Naive thymus-derived CD4-positive, alpha-beta T cell (primary cell): ENCODE data around the gene THPO. TPM values are rescaled to one million over a fixed set of nuclear protein-coding genes. Genes with fewer than 3 reads are reported as not detected.

Experiments used
- ATAC-seq: fragments of 150-1000 bp; cut with Tn5 transposase; 2 replicates; pipeline ENCODE4 v1.10.0; 2021; ENCODE audit warnings: mild to moderate bottlenecking, moderate library complexity
- CTCF ChIA-PET: fragments of 350-600 bp; sonication (Branson Sonifier 250); formaldehyde crosslinking; loops from one replicate; lab custom pipeline; 2021; ENCODE audit warnings: antibody characterized with exemption; lab: Charles Lee
- POLR2A ChIA-PET: fragments of 350-600 bp; sonication (Branson Sonifier 250); formaldehyde crosslinking; loops from one replicate; lab custom pipeline; 2021; ENCODE audit warnings: antibody characterized with exemption, inconsistent platforms; lab: Charles Lee
- DNase-seq, 9 donors: peaks; one replicate each; pipeline versions ENCODE4 v3.0.0 to v3.0.0-alpha.2; 2020 to 2022; ENCODE audit warnings: mixed read lengths in 1 of 9
- H3K27ac ChIP-seq: one replicate; pipeline ENCODE4 v1.7.0; 2013; ENCODE audit warnings: mild to moderate bottlenecking, low read depth, low read length, moderate library complexity
- H3K27me3 ChIP-seq, 2 donors: one replicate each; pipeline ENCODE4 v1.7.0; 2013; ENCODE audit warnings: low read length in 2 of 2, mild to moderate bottlenecking in 2 of 2, moderate library complexity in 2 of 2; ENCODE audit not compliant: control insufficient read depth in 2 of 2, insufficient read depth in 2 of 2
- H3K36me3 ChIP-seq, 3 experiments: 1 replicate in 2 of 3; 2 replicates in 1 of 3; pipeline ENCODE4 v1.7.0; 2013; ENCODE audit warnings: low read length in 3 of 3, mild to moderate bottlenecking in 3 of 3, moderate library complexity in 1 of 3; ENCODE audit not compliant: insufficient read depth in 3 of 3, control insufficient read depth in 2 of 3
- H3K4me1 ChIP-seq, 2 donors: one replicate each; pipeline ENCODE4 v1.7.0; 2013; ENCODE audit warnings: low read length in 2 of 2, mild to moderate bottlenecking in 2 of 2, moderate library complexity in 1 of 2; ENCODE audit not compliant: control insufficient read depth in 2 of 2, insufficient read depth in 2 of 2
- H3K4me3 ChIP-seq: 2 replicates; pipeline ENCODE4 v1.7.0; 2013; ENCODE audit warnings: mild to moderate bottlenecking, low read length
- H3K9me3 ChIP-seq, 3 experiments: 1 replicate in 2 of 3; 2 replicates in 1 of 3; pipeline ENCODE4 v1.7.0; 2013; ENCODE audit warnings: low read length in 3 of 3; ENCODE audit not compliant: control insufficient read depth in 2 of 3
- H3K27ac Mint-ChIP-seq, 9 donors: one replicate each; pipeline ENCODE4 v1.8.0; 2020 to 2022; ENCODE audit warnings: mixed read lengths in 9 of 9, mild to moderate bottlenecking in 8 of 9, moderate library complexity in 5 of 9, inconsistent platforms in 2 of 9
- H3K27me3 Mint-ChIP-seq, 5 donors: one replicate each; pipeline ENCODE4 v1.8.0; 2021 to 2022; ENCODE audit warnings: mixed read lengths in 5 of 5, mild to moderate bottlenecking in 1 of 5
- H3K36me3 Mint-ChIP-seq, 5 donors: one replicate each; pipeline ENCODE4 v1.8.0; 2020 to 2022; ENCODE audit warnings: mixed read lengths in 5 of 5, mild to moderate bottlenecking in 3 of 5, inconsistent platforms in 1 of 5
- H3K4me1 Mint-ChIP-seq, 7 donors: one replicate each; pipeline ENCODE4 v1.8.0; 2020 to 2022; ENCODE audit warnings: mixed read lengths in 7 of 7, mild to moderate bottlenecking in 3 of 7, inconsistent platforms in 1 of 7
- H3K4me3 Mint-ChIP-seq, 10 donors: one replicate each; pipeline ENCODE4 v1.8.0; 2020 to 2022; ENCODE audit warnings: mild to moderate bottlenecking in 10 of 10, mixed read lengths in 10 of 10, moderate library complexity in 6 of 10, inconsistent platforms in 2 of 10
- H3K9me3 Mint-ChIP-seq, 11 donors: one replicate each; pipeline ENCODE4 v1.8.0; 2020 to 2022; ENCODE audit warnings: mixed read lengths in 11 of 11, mild to moderate bottlenecking in 4 of 11, inconsistent platforms in 1 of 11, moderate library complexity in 1 of 11
- intact Hi-C, 2 donors: fragments of 100-400 bp; cut with micrococcal nuclease; formaldehyde crosslinking; loops; one replicate each; pipeline ENCODE4 v1.15.1; 2023
- polyA plus RNA-seq, 2 donors: library from polyadenylated mRNA; unstranded; fragments of 300-500 nt; fragmentation: Illumina TruSeq; gene quantifications; one replicate each; pipeline ENCODE4 v1.2.3, GENCODE V29; 2021
- total RNA-seq, 6 experiments: library from RNA in 5 of 6; stranded (reverse) in 5 of 6; gene quantifications; 1 replicate in 5 of 6; 2 replicates in 1 of 6; pipeline ENCODE4 v1.2.3 and lab custom pipeline; 2021 to 2026

Gene THPO
- total and polyA plus RNA-seq, 7 experiments from 2014 or later, result not detected

- H3K27ac Mint-ChIP-seq, result peak overlapping the region in 4 of 9 donors; percentile 12 to 65 (median 62)
- H3K27me3 ChIP-seq, result no peaks in the 10 kb centered on the region
- peak overlapping the region; percentile 14 for H3K27ac ChIP-seq
- peaks cover 0 to 33% (median 7%) of the 10 kb centered on the region in 3 experiments for H3K36me3 ChIP-seq
- H3K9me3 ChIP-seq, result no peaks in the 10 kb centered on the region
- peaks cover 5 to 12% of the 10 kb centered on the region in 2 donors for H3K4me1 ChIP-seq
- H3K4me1 Mint-ChIP-seq, result peaks cover 15 to 31% (median 25%) of the 10 kb centered on the region in 7 donors
- H3K4me3 Mint-ChIP-seq, result no peak overlapping the region
- no peak for DNase-seq
- peaks cover 6 to 34% (median 26%) of the 10 kb centered on the region in 5 donors for H3K36me3 Mint-ChIP-seq
- intact Hi-C loops, result loop anchor here in 1 of 2 donors (10.0 kb wide), 2 partner anchors 484 to 1126 kb away; partner anchors contain the start of genes PARL and TMEM41A
- POLR2A ChIA-PET, result interaction anchor here (1.7 kb wide), 1 partner anchor 11 kb away, joined by 4 read pairs; the partner anchor contains the start of gene CHRD
- CTCF ChIA-PET, result interaction anchor here (0.6 kb wide), 2 partner anchors 220 to 379 kb away, joined by 3 read pairs; no protein-coding TSS in a partner anchor
- ATAC-seq, result no peak
- H3K9me3 Mint-ChIP-seq, result peaks cover 0 to 1% (median 0%) of the 10 kb centered on the region in 11 donors
- peaks cover 0 to 5% (median 0%) of the 10 kb centered on the region in 5 donors for H3K27me3 Mint-ChIP-seq
- no peak overlapping the region for H3K4me3 ChIP-seq
Measured at GRCh38 chr3:184368586-184369183, 9.3 kb downstream of the THPO start.

- Histone ChIP-seq H3K27me3 (no peaks in the 10 kb centered on the region), H3K4me1 (peaks cover 5 to 13% of the 10 kb centered on the region in 2 donors), H3K9me3 (no peaks in the 10 kb centered on the region), H3K4me3 (no peak overlapping the region), H3K36me3 (peaks cover 0 to 33% (median 7%) of the 10 kb centered on the region in 3 experiments), H3K27ac (no peak overlapping the region)
- H3K27me3 Mint-ChIP-seq, result peaks cover 0 to 7% (median 0%) of the 10 kb centered on the region in 5 donors
- DNase-seq (no peak), ATAC-seq (no peak)
- POLR2A ChIA-PET, result interaction anchor here (1.7 kb wide), 1 partner anchor 12 kb away, joined by 4 read pairs; the partner anchor contains the start of gene CHRD
- H3K4me3 Mint-ChIP-seq, result no peak overlapping the region
- H3K36me3 Mint-ChIP-seq, result peaks cover 6 to 38% (median 26%) of the 10 kb centered on the region in 5 donors
- H3K27ac Mint-ChIP-seq, result peak overlapping the region in 2 of 9 donors; percentile 54 to 58
- CTCF ChIA-PET, result interaction anchor here (0.6 kb wide), 2 partner anchors 220 to 379 kb away, joined by 3 read pairs; no protein-coding TSS in a partner anchor
- intact Hi-C loops, result loop anchor here in 1 of 2 donors (10.0 kb wide), 2 partner anchors 483 to 1127 kb away; partner anchors contain the start of genes PARL and TMEM41A
- peaks cover 0 to 6% (median 0%) of the 10 kb centered on the region in 11 donors for H3K9me3 Mint-ChIP-seq
- peaks cover 17 to 35% (median 28%) of the 10 kb centered on the region in 7 donors for H3K4me1 Mint-ChIP-seq
Measured at GRCh38 chr3:184368116-184368515, 9.9 kb downstream of the THPO start.

DNA sequence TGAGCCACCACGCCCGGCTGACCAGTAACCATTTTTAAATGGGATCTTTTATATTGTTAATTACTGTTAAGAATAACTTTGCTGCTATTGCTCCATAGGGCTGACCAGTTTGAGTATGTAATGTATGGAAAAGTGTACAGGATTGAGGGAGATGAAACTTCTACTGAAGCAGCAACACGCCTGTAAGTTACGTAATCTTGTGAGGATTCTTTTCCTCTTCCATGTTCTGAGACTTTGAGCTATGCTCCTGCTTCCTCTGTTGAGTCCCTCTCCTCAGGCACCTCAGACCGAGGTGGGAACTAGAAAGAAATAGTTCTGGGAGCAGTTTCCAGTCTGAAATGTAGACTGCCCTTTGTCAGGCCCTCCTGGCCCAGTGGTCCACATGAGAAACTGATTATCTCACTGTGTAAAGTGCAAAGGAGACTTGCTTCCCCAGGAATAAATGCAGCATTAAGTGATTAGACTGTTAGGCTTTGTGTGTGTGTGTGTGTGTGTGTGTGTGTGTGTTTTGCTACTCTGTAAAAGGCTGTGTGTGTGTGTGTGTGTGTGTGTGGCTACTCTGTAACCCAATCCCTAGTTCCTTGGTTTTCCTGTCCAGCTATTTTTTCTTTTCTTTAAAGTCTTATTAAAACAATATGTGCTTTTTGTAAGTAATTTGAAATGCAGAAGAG lies 11.3 kb downstream of the THPO start:
- H3K4me3 ChIP-seq, result no peak overlapping the region
- peaks cover 6 to 38% (median 26%) of the 10 kb centered on the region in 5 donors for H3K36me3 Mint-ChIP-seq
- ChIA-PET CTCF (interaction anchor here (0.7 kb wide), 1 partner anchor 24 kb away, joined by 3 read pairs; no protein-coding TSS in a partner anchor), POLR2A (no interaction called here)
- peak overlapping the region in 1 of 10 donors; percentile 26 for H3K4me3 Mint-ChIP-seq
- H3K27ac ChIP-seq, result no peak overlapping the region
- H3K36me3 ChIP-seq, result peaks cover 0 to 38% (median 7%) of the 10 kb centered on the region in 3 experiments
- H3K4me1 ChIP-seq, result peaks cover 5 to 13% of the 10 kb centered on the region in 2 donors
- DNase-seq (no peak), ATAC-seq (no peak)
- H3K9me3 ChIP-seq, result no peaks in the 10 kb centered on the region
- H3K27ac Mint-ChIP-seq, result peak overlapping the region in 3 of 9 donors; percentile 33 to 53 (median 38)
- no peaks in the 10 kb centered on the region for H3K27me3 ChIP-seq
- intact Hi-C loops, result loop anchor here in 1 of 2 donors (10.0 kb wide), 2 partner anchors 482 to 1128 kb away; partner anchors contain the start of genes PARL and TMEM41A
- H3K9me3 Mint-ChIP-seq, result peaks cover 0 to 7% (median 0%) of the 10 kb centered on the region in 11 donors
- H3K4me1 Mint-ChIP-seq, result peaks cover 20 to 37% (median 27%) of the 10 kb centered on the region in 7 donors
- peaks cover 0 to 6% (median 0%) of the 10 kb centered on the region in 5 donors for H3K27me3 Mint-ChIP-seq

DNA sequence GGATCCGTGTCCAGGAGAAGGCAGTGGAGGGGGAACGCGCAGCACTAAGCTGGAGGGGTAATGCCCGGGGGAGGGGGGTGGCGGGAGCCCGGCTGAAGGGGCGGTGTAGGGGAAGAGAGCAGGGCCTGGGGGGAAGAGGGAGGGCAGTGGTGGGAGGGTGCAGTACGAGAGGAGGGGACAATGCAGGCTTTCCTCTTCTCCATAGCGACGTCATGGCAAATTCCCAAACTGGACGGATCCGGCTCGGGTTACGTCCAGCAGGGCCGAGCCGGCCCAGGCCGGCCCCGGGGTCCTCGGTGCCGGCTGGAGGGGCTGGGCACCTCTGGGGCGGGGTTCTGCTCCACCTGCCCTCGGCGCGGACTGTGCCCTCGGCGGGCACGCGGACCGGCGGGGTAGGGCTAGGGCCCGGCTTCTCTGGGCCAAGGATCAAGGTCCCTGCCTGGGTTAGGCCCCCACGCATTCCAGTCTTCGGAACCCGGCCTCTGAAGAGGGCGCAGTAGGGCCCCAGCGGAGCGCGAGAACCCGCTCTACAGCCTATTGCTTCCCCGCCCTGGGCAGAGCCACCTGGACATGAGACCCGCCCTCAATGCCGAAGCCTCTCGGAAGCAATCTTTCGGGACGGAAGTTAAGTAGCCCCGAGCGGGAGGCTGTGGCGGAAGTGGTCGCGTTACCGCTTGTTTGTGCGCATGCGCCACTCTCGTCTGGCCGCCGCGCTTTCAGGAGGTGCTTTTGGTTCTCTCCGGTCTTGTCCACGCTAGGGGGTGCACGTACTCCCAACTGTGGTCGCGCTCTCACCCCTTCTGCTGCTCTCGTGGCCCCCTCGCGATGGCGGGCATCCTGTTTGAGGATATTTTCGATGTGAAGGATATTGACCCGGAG lies 15.1 kb downstream of the THPO start:
- peaks cover 0 to 21% (median 7%) of the 10 kb centered on the region in 3 experiments for H3K36me3 ChIP-seq
- intact Hi-C loops, result loop anchor here (1.0 to 10.0 kb wide), 18 partner anchors 28 to 1574 kb away; partner anchors contain the start of genes EEF1AKMT4 (in 2 of the 2), EIF2B5 (in 2 of the 2), EIF4G1 (in 2 of the 2) and MAGEF1 (in 2 of the 2)
- H3K27ac ChIP-seq, result peak overlapping the region; percentile 84
- H3K4me3 ChIP-seq, result peak overlapping the region; percentile 97
- Mint-ChIP-seq H3K4me3 (peak overlapping the region; percentile 95 to 100 (median 99)), H3K4me1 (peaks cover 25 to 37% (median 30%) of the 10 kb centered on the region in 7 donors), H3K27me3 (peaks cover 0 to 13% (median 0%) of the 10 kb centered on the region in 5 donors), H3K27ac (peak overlapping the region; percentile 91 to 98 (median 97)), H3K36me3 (peaks cover 3 to 26% (median 16%) of the 10 kb centered on the region in 5 donors), H3K9me3 (peaks cover 0 to 7% (median 0%) of the 10 kb centered on the region in 11 donors)
- CTCF ChIA-PET, result interaction anchor here (0.7 to 1.1 kb wide), 4 partner anchors 12 to 424 kb away, joined by 3 read pairs; no protein-coding TSS in a partner anchor
- DNase-seq (peak; percentile 74 to 94 (median 90)), ATAC-seq (peak; percentile 87)
- peaks cover 11 to 13% of the 10 kb centered on the region in 2 donors for H3K4me1 ChIP-seq
- no peaks in the 10 kb centered on the region for H3K9me3 ChIP-seq
- H3K27me3 ChIP-seq, result no peaks in the 10 kb centered on the region
- POLR2A ChIA-PET, result interaction anchor here (0.6 to 2.4 kb wide), 4 partner anchors 9 to 228 kb away, joined by 3 to 7 read pairs (median 4); partner anchors contain the start of gene EIF2B5

DNA sequence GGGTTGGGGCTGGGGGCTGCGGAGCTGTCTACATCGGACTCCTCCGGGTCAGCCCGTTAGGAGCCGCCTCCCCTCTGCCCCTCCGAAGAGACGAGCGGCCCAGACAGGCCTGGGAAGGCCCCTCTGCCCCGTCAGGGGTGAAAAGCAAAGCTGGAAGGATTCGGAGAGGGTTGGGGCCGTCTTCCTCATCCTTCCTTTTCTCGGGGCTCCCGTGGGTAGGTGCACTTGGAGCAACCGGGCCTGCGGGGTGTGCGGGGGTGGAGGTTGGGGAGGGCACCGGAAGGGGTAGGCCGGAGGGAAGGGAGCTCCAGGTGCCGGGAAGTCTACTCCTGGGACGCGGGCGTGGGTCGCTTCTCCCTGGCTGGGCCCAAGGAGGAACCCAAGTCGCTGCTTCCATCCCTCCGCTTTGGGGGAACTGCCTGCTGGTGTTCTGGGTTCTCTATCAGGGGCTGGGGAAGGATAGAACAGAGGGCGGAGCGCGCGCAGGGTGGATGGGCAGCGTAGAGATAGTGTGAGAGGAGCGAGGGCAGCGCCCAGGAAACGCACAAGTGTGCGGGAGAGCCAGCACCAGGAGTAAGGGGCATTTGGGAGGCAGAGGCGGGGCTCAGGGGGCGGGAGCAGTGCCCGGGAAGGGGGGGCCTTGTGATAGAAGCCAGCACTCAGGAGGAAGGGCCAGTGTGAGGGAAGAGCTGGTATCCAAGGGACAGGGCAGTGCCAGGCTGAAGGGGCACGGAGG lies 15.9 kb downstream of the THPO start:
- Histone ChIP-seq H3K9me3 (no peaks in the 10 kb centered on the region), H3K36me3 (peaks cover 0 to 17% (median 6%) of the 10 kb centered on the region in 3 experiments), H3K4me1 (peaks cover 11 to 13% of the 10 kb centered on the region in 2 donors), H3K27ac (peak overlapping the region; percentile 84), H3K27me3 (no peaks in the 10 kb centered on the region), H3K4me3 (peak overlapping the region; percentile 97)
- H3K27ac Mint-ChIP-seq, result peak overlapping the region; percentile 59 to 95 (median 87)
- peaks cover 25 to 36% (median 27%) of the 10 kb centered on the region in 7 donors for H3K4me1 Mint-ChIP-seq
- H3K9me3 Mint-ChIP-seq, result peaks cover 0 to 7% (median 0%) of the 10 kb centered on the region in 11 donors
- H3K36me3 Mint-ChIP-seq, result peaks cover 0 to 23% (median 13%) of the 10 kb centered on the region in 5 donors
- ChIA-PET POLR2A (interaction anchor here (0.6 to 2.4 kb wide), 5 partner anchors 8 to 227 kb away, joined by 3 to 7 read pairs (median 3); partner anchors contain the start of gene EIF2B5), CTCF (interaction anchor here (0.6 to 0.7 kb wide), 2 partner anchors 160 to 164 kb away, joined by 3 read pairs; no protein-coding TSS in a partner anchor)
- intact Hi-C loops, result loop anchor here (1.0 to 10.0 kb wide), 10 partner anchors 63 to 1575 kb away; partner anchors contain the start of genes MAGEF1 (in 2 of the 2), KLHL24 (in 1 of the 2), PARL (in 1 of the 2) and PSMD2 (in 1 of the 2)
- H3K27me3 Mint-ChIP-seq, result peaks cover 0 to 13% (median 0%) of the 10 kb centered on the region in 5 donors
- peak in 8 of 9 donors; percentile 14 to 63 (median 27) for DNase-seq
- peak; percentile 10 for ATAC-seq
- H3K4me3 Mint-ChIP-seq, result peak overlapping the region; percentile 91 to 100 (median 97)
